ENCODE data around the gene COX8A. TPM values are rescaled to one million over a fixed set of nuclear protein-coding genes. Genes with fewer than 3 reads are reported as not detected.

COX8A gene
- total and polyA plus RNA-seq, 9 of the 15 experiments (the other 6 are each of a cell fraction or from before 2014, with no cell fraction given): 274 to 1,206 (median 526) TPM

GRCh38 chr11:63986156-63986931 is 11.9 kb downstream of the COX8A start, which contains the start of gene OTUB1 (continued):
- TF ChIP-seq PCBP1 (IDR thresholded peaks at IDR 0.05; ENCODE audit: low read depth, low read length, poor library complexity, severe bottlenecking) (peak; percentile 72), EZH2 (IDR thresholded peaks at IDR 0.05; ENCODE audit: borderline replicate concordance, low read depth, low read length) (no peak), ZNF717 (CRISPR knock-in tag; IDR thresholded peaks at IDR 0.05) (no peak), CREB3L1 (IDR thresholded peaks at IDR 0.05; ENCODE audit: borderline replicate concordance, low read depth) (0 out of 2 replicates have a peak, but pooled peaks have one; percentile 20), NR2C2 (CRISPR knock-in tag; IDR thresholded peaks at IDR 0.05) (peak; percentile 96), NR2C2 (tag; IDR thresholded peaks at IDR 0.05) (peak; percentile 99), ZNF785 (CRISPR knock-in tag; IDR thresholded peaks at IDR 0.05) (no peak), MXI1 (IDR thresholded peaks at IDR 0.05; ENCODE audit: low read depth, low read length) (peak; percentile 92), ZNF12 (CRISPR knock-in tag; IDR thresholded peaks at IDR 0.05) (0 out of 2 replicates have a peak, but pooled peaks have one; percentile 23), NKRF (IDR thresholded peaks at IDR 0.05; ENCODE audit: borderline replicate concordance) (peak; percentile 83; the same call in 1 of the 2 replicates), ERF (CRISPR knock-in tag; IDR thresholded peaks at IDR 0.05) (no peak), SRF (CRISPR knock-in tag; IDR thresholded peaks at IDR 0.05) (peak in 1 of 2 experiments; percentile 25; a peak in 1 of 4 replicates), TFAP4 (CRISPR knock-in tag; IDR thresholded peaks at IDR 0.05; ENCODE audit: borderline replicate concordance) (peak; percentile 68; the same call in 1 of the 2 replicates), ZNF589 (CRISPR knock-in tag; IDR thresholded peaks at IDR 0.05; ENCODE audit: low read depth) (0 out of 2 replicates have a peak, but pooled peaks have one; percentile 38), ZNF592 (IDR thresholded peaks at IDR 0.05) (no peak), HEY1 (CRISPR knock-in tag; IDR thresholded peaks at IDR 0.05; ENCODE audit: borderline replicate concordance) (no peak), SAP30 (IDR thresholded peaks at IDR 0.05; ENCODE audit: borderline replicate concordance, insufficient read depth, low read depth, low read length, poor library complexity, severe bottlenecking) (peak; percentile 56), BHLHE40 (IDR thresholded peaks at IDR 0.05; ENCODE audit: low read length) (peak; percentile 57; the same call in 1 of the 2 replicates)

All from K562 (cell line).